Choroid plexus epithelial cell (primary cell): Measurements from ENCODE around the gene TMEM107.

Experiments
- DNase-seq: peaks from one replicate; pipeline ENCODE4 v3.0.0-alpha.2; 2010; ENCODE audit warnings: low read depth
- H3K4me3 ChIP-seq: 2 replicates; pipeline ENCODE4 v1.5.1; 2011; ENCODE audit warnings: low read depth, mild to moderate bottlenecking, control low read depth, low read length, moderate library complexity
- CTCF ChIP-seq: conservative IDR thresholded peaks from 2 replicates; pipeline ENCODE4 v1.5.1; 2011; ENCODE audit warnings: low read depth, mild to moderate bottlenecking, control low read depth, inconsistent platforms, low read length, moderate library complexity

TMEM107 gene

GRCh38 chr17:8151120-8151640 is 25.0 kb downstream of the TMEM107 start:
- peak; percentile 96 for DNase-seq

GRCh38 chr17:8150194-8151119 is 25.7 kb downstream of the TMEM107 start:
- no peak for TF ChIP-seq CTCF
- no peak for DNase-seq
- H3K4me3 ChIP-seq, result peak overlapping the region; percentile 94

More at GRCh38 chr17:8151120-8151640, 25.0 kb downstream of the TMEM107 start:
- no peak for TF ChIP-seq CTCF
- H3K4me3 ChIP-seq, result peak overlapping the region; percentile 94

GRCh38 chr17:8149419-8150193 is 26.6 kb downstream of the TMEM107 start:
- DNase-seq, result no peak
- no peak overlapping the region for H3K4me3 ChIP-seq
- TF ChIP-seq CTCF, result no peak

- DNase-seq, result no peak
- no peak overlapping the region for H3K4me3 ChIP-seq
- TF ChIP-seq CTCF, result no peak
Observed at GRCh38 chr17:8148560-8148959, 27.6 kb downstream of the TMEM107 start.

GRCh38 chr17:8147805-8148404 is 28.3 kb downstream of the TMEM107 start:
- H3K4me3 ChIP-seq, result no peak overlapping the region
- no peak for TF ChIP-seq CTCF
- DNase-seq, result no peak

GRCh38 chr17:8147141-8147804 is 28.9 kb downstream of the TMEM107 start:
- no peak for TF ChIP-seq CTCF
- no peak overlapping the region for H3K4me3 ChIP-seq
- no peak for DNase-seq
